ENCODE results near the gene RAD51D.

Gene RAD51D

GRCh38 chr17:35074711-35075707 is 44.7 kb downstream of the RAD51D start:
- Mint-ChIP-seq H3K36me3 (ENCODE audit: low read depth) (no peaks in the 10 kb centered on the region), H3K4me1 (peaks cover 1% of the 10 kb centered on the region), H3K4me3 (no peak overlapping the region), H3K9me3 (no peaks in the 10 kb centered on the region), H3K27ac (no peak overlapping the region), H3K27me3 (ENCODE audit: low read depth, poor library complexity) (no peaks in the 10 kb centered on the region)
- no peak for TF ChIP-seq CTCF (IDR thresholded peaks at IDR 0.05)
- no peak for DNase-seq

- Mint-ChIP-seq H3K27ac (no peak overlapping the region), H3K36me3 (ENCODE audit: low read depth) (no peaks in the 10 kb centered on the region), H3K4me1 (peaks cover 9% of the 10 kb centered on the region), H3K9me3 (no peaks in the 10 kb centered on the region), H3K27me3 (ENCODE audit: low read depth, poor library complexity) (no peaks in the 10 kb centered on the region), H3K4me3 (no peak overlapping the region)
- TF ChIP-seq CTCF (IDR thresholded peaks at IDR 0.05), result no peak
- DNase-seq, result no peak
These were observed 45.6 kb downstream of the RAD51D start for GRCh38 chr17:35073991-35074627.

GRCh38 chr17:35073183-35073790 is 46.4 kb downstream of the RAD51D start:
- no peak for TF ChIP-seq CTCF (IDR thresholded peaks at IDR 0.05)
- H3K27me3 Mint-ChIP-seq (ENCODE audit: low read depth, poor library complexity), result no peaks in the 10 kb centered on the region
- H3K27ac Mint-ChIP-seq, result no peak overlapping the region
- H3K9me3 Mint-ChIP-seq, result no peaks in the 10 kb centered on the region
- H3K36me3 Mint-ChIP-seq (ENCODE audit: low read depth), result no peaks in the 10 kb centered on the region
- no peak overlapping the region for H3K4me3 Mint-ChIP-seq
- H3K4me1 Mint-ChIP-seq, result peaks cover 12% of the 10 kb centered on the region
- no peak for DNase-seq

- H3K27ac Mint-ChIP-seq, result no peak overlapping the region
- H3K4me3 Mint-ChIP-seq, result no peak overlapping the region
- H3K36me3 Mint-ChIP-seq (ENCODE audit: low read depth), result no peaks in the 10 kb centered on the region
- no peak for DNase-seq
- no peaks in the 10 kb centered on the region for H3K27me3 Mint-ChIP-seq (ENCODE audit: low read depth, poor library complexity)
- no peak for TF ChIP-seq CTCF (IDR thresholded peaks at IDR 0.05)
- H3K4me1 Mint-ChIP-seq, result peaks cover 19% of the 10 kb centered on the region
- no peaks in the 10 kb centered on the region for H3K9me3 Mint-ChIP-seq
These were observed 50.3 kb downstream of the RAD51D start for GRCh38 chr17:35069311-35069710.

GRCh38 chr17:35068249-35068648 is 51.4 kb downstream of the RAD51D start:
- Mint-ChIP-seq H3K36me3 (ENCODE audit: low read depth) (no peaks in the 10 kb centered on the region), H3K27ac (no peak overlapping the region), H3K9me3 (no peaks in the 10 kb centered on the region), H3K4me3 (no peak overlapping the region), H3K27me3 (ENCODE audit: low read depth, poor library complexity) (no peaks in the 10 kb centered on the region), H3K4me1 (peaks cover 29% of the 10 kb centered on the region)
- no peak for TF ChIP-seq CTCF (IDR thresholded peaks at IDR 0.05)
- no peak for DNase-seq

All from nephron progenitor cell (in vitro differentiated cells).